Peyer's patch (tissue), 4 donors: ENCODE data around the gene ATP6V0D1.

Source experiments
- POLR2A ChIP-seq, 2 donors: fragments of 450-650 bp; IDR thresholded peaks; one replicate each; pipeline ENCODE4 v1.5.1; 2017; ENCODE audit warnings: antibody characterized with exemption in 2 of 2, mild to moderate bottlenecking in 2 of 2, moderate library complexity in 2 of 2
- TF ChIP-seq, protein P1 (sequence below), 6 experiments: fragments of 450-650 bp in 4 of 6; fragments of 200-600 bp in 2 of 6; sonication (generic) in 1 of 6; IDR thresholded peaks; one replicate each; pipeline ENCODE4 v1.5.1; 2017 to 2019; ENCODE audit warnings: antibody characterized with exemption in 6 of 6, mild to moderate bottlenecking in 3 of 6, moderate library complexity in 1 of 6

DNA sequence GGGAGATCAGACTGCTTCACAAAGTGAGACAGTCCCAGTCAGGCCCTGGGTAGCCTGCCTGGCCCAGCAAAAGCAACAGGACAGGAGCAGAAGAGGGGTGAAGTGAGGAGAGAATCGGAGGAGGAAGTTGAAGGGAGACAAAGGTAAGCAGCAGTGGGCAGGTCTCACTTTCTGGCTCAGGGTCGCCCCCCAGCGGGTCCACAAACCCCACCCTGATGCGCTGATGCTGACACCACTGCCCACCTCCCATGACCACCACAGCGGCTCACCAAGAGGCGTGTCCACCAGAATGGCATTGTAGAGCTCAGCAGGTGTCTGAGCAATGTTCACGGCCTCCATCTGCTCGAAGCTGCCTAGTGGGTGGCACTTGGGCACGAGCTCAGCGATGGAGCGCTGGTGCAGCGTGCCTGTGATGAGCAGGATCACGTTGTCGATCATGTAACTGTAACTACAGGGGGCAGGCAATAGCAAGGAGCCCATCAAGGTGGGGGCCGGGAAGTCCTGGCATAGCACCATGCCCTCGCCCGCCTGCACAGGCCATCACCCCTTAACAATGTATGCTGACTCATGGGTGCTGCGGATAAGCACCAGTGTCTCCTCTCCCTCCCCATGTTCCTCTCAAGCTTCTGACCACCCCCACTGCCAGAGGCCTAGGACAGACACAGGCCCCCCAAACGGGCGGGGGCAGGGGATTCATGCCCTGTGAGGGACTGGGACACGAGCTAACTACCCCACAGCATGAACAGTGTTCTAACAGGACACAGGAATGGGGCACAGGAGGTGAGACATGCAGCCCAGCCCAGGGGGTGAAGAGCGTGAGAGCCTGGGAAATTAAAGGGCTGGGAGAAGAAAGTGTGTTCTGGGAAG is 36.5 kb downstream of the ATP6V0D1 start:
- TF ChIP-seq, protein P1, sequence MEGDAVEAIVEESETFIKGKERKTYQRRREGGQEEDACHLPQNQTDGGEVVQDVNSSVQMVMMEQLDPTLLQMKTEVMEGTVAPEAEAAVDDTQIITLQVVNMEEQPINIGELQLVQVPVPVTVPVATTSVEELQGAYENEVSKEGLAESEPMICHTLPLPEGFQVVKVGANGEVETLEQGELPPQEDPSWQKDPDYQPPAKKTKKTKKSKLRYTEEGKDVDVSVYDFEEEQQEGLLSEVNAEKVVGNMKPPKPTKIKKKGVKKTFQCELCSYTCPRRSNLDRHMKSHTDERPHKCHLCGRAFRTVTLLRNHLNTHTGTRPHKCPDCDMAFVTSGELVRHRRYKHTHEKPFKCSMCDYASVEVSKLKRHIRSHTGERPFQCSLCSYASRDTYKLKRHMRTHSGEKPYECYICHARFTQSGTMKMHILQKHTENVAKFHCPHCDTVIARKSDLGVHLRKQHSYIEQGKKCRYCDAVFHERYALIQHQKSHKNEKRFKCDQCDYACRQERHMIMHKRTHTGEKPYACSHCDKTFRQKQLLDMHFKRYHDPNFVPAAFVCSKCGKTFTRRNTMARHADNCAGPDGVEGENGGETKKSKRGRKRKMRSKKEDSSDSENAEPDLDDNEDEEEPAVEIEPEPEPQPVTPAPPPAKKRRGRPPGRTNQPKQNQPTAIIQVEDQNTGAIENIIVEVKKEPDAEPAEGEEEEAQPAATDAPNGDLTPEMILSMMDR (IDR thresholded peaks at IDR 0.05) = no peak
- TF ChIP-seq POLR2A (IDR thresholded peaks at IDR 0.05) = no peak
